Measurements from ENCODE around the gene OBSCN.

DNA sequence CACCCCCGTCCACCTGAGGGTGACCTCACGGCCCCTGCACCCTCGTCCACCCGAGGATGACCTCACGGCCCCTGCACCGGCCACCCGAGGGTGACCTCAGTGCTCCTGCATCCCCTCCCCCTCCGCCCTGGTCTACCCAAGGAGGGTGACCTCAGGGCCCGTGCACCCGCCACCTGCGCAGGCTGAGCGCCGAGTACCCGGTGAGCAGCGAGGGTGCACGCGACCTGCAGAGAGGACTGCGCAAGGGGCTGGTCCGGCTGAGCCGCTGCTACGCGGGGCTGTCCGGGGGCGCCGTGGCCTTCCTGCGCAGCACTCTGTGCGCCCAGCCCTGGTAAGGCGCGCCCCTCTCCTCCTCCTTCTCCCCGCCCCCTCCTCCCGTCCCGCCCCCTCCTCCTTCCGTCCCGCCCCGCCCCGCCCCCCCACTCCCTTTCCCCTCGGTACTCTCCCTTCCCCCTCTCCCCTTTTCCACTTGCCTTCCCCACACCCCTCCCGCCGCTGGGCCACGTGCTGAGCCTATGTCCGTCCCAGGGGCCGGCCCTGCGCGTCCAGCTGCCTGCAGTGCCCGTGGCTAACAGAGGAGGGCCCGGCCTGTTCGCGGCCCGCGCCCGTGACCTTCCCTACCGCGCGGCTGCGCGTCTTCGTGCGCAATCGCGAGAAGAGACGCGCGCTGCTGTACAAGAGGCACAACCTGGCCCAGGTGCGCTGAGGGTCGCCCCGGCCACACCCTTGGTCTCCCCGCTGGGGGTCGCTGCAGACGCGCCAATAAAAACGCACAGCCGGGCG, 170.4 kb downstream of the OBSCN start:
- TF ChIP-seq, protein P1, sequence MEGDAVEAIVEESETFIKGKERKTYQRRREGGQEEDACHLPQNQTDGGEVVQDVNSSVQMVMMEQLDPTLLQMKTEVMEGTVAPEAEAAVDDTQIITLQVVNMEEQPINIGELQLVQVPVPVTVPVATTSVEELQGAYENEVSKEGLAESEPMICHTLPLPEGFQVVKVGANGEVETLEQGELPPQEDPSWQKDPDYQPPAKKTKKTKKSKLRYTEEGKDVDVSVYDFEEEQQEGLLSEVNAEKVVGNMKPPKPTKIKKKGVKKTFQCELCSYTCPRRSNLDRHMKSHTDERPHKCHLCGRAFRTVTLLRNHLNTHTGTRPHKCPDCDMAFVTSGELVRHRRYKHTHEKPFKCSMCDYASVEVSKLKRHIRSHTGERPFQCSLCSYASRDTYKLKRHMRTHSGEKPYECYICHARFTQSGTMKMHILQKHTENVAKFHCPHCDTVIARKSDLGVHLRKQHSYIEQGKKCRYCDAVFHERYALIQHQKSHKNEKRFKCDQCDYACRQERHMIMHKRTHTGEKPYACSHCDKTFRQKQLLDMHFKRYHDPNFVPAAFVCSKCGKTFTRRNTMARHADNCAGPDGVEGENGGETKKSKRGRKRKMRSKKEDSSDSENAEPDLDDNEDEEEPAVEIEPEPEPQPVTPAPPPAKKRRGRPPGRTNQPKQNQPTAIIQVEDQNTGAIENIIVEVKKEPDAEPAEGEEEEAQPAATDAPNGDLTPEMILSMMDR (IDR thresholded peaks at IDR 0.05; ENCODE audit: low read length), result peak; percentile 49
- no peak for TF ChIP-seq EZH2 (IDR thresholded peaks at IDR 0.05; ENCODE audit: borderline replicate concordance, low read length)
